ENCODE data around the gene YES1. TPM values are rescaled to one million over a fixed set of nuclear protein-coding genes. Genes with fewer than 3 reads are reported as not detected.

Gene YES1
- total and polyA plus RNA-seq, 2 donors (not counting 3 experiments of a cell fraction or from before 2014, with no cell fraction given) = 16.5 to 92.3 TPM

DNA sequence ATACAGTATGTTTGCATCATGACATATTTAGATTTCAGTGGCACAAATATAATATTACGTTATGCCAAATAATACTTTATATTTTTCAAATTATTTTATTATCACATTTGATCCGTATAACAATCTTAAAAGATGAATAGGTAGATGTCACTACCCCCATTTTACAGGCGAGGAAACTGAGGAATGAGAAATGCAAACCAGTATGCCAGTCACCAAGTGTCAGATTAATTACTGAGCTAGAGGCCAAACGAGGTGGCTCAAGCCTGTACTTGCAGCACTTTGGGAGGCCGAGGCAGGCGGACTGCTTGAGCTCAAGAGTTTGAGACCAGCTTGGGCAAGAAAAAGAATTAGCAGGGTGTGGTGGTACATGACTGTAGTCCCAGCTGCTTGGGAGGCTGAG is 17.4 kb upstream of the YES1 start:
- no peaks in the 10 kb centered on the region for H4K20me1 ChIP-seq (replicated peaks; ENCODE audit: control insufficient read depth, extremely low read depth, insufficient read depth, low read length)
- peak overlapping the region; percentile 80 for H3K9ac ChIP-seq (replicated peaks; ENCODE audit: extremely low read depth, insufficient read depth, low read length)
- H3K4me1 ChIP-seq (ENCODE audit: control insufficient read depth, extremely low read depth, insufficient read depth, low read length) = peaks cover 16% of the 10 kb centered on the region
- FAIRE-seq (no peak), DNase-seq (ENCODE audit: low read depth, low spot score) (no peak)
- H3K27me3 ChIP-seq (ENCODE audit: control insufficient read depth in 2 of 2, insufficient read depth in 2 of 2, low read length in 2 of 2) = no peaks in the 10 kb centered on the region
- intact Hi-C loops (cut with micrococcal nuclease) (no loop called here), dilution Hi-C loops (cut with MboI; ENCODE audit: extremely low pct_ligation_motif_present, low sequenced_read_pairs) (loop anchor here (25.0 kb wide), 1 partner anchor 92 kb away; no protein-coding TSS in a partner anchor)
- peak overlapping the region; percentile 91 for H3K27ac ChIP-seq (ENCODE audit: insufficient read depth, low read depth, low read length)
- POLR2A ChIA-PET = interaction anchor here (1.2 kb wide), 1 partner anchor 15 kb away, joined by 5 read pairs; no protein-coding TSS in a partner anchor
- no peaks in the 10 kb centered on the region for H3K9me3 ChIP-seq (replicated peaks; ENCODE audit: control insufficient read depth, insufficient read depth, low read length)
- no peaks in the 10 kb centered on the region for H3K9me1 ChIP-seq (replicated peaks; ENCODE audit: control insufficient read depth, extremely low read depth, insufficient read depth, low read length)
- no peak overlapping the region for H3K4me2 ChIP-seq (ENCODE audit: insufficient read depth, low read length)
- no peaks in the 10 kb centered on the region for H3K79me2 ChIP-seq (ENCODE audit: control insufficient read depth, insufficient read depth, low read length)
- H2AFZ ChIP-seq (ENCODE audit: low read depth, low read length) = no peak overlapping the region
- H3K36me3 ChIP-seq (ENCODE audit: control insufficient read depth in 2 of 2, extremely low read depth in 1 of 2, insufficient read depth in 2 of 2, low read length in 2 of 2) = no peaks in the 10 kb centered on the region
- H3K4me3 ChIP-seq (replicated peaks in 1 of 3; ENCODE audit: insufficient read depth in 1 of 3, low read depth in 1 of 3, low read length in 3 of 3) = no peak overlapping the region
- no TSS peak for BruUV-seq (replicated peaks)
- CTCF ChIA-PET = interaction anchor here (1.2 to 14.4 kb wide), 17 partner anchors 8 to 1718 kb away, joined by 3 to 652 read pairs (median 22); partner anchors contain the start of genes ENOSF1 and YES1
- TF ChIP-seq GATA2 (IDR thresholded peaks at IDR 0.05; ENCODE audit: insufficient read depth, insufficient read length, low read depth, low read length) (no peak), JUN (IDR thresholded peaks at IDR 0.05; ENCODE audit: borderline replicate concordance, insufficient read depth, insufficient read length, low read depth) (no peak), EZH2 (IDR thresholded peaks at IDR 0.05; ENCODE audit: borderline replicate concordance, low read depth, low read length, severe bottlenecking) (no peak), MYC (IDR thresholded peaks at IDR 0.05; ENCODE audit: low read depth, low read length) (no peak), POLR2AphosphoS5 (IDR thresholded peaks at IDR 0.05; ENCODE audit: insufficient read depth, low read depth, low read length) (no peak), FOS (IDR thresholded peaks at IDR 0.05; ENCODE audit: borderline replicate concordance, insufficient read depth, low read length) (no peak), POLR2A (IDR thresholded peaks at IDR 0.05; ENCODE audit: low read depth, low read length) (no peak)
- TF ChIP-seq, protein P1, sequence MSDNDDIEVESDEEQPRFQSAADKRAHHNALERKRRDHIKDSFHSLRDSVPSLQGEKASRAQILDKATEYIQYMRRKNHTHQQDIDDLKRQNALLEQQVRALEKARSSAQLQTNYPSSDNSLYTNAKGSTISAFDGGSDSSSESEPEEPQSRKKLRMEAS (IDR thresholded peaks at IDR 0.05; ENCODE audit: insufficient read depth, insufficient read length) = no peak
- TF ChIP-seq, protein P2, sequence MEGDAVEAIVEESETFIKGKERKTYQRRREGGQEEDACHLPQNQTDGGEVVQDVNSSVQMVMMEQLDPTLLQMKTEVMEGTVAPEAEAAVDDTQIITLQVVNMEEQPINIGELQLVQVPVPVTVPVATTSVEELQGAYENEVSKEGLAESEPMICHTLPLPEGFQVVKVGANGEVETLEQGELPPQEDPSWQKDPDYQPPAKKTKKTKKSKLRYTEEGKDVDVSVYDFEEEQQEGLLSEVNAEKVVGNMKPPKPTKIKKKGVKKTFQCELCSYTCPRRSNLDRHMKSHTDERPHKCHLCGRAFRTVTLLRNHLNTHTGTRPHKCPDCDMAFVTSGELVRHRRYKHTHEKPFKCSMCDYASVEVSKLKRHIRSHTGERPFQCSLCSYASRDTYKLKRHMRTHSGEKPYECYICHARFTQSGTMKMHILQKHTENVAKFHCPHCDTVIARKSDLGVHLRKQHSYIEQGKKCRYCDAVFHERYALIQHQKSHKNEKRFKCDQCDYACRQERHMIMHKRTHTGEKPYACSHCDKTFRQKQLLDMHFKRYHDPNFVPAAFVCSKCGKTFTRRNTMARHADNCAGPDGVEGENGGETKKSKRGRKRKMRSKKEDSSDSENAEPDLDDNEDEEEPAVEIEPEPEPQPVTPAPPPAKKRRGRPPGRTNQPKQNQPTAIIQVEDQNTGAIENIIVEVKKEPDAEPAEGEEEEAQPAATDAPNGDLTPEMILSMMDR (IDR thresholded peaks at IDR 0.05; ENCODE audit: extremely low read depth in 1 of 2, insufficient read depth in 1 of 2, low read depth in 1 of 2, low read length in 2 of 2) = no peak

All from endothelial cell of umbilical vein (primary cell).